Upper lobe of right lung (tissue), 1 donor: ENCODE results near the gene AMBP. TPM values are rescaled to one million over a fixed set of nuclear protein-coding genes. Genes with fewer than 3 reads are reported as not detected.

Experiments used
- ATAC-seq: fragments of 200-7000 bp; cut with Tn5 transposase; one replicate; pipeline ENCODE4 v1.9.1; 2020; ENCODE audit warnings: mild to moderate bottlenecking, moderate library complexity
- DNase-seq: peaks from one replicate; pipeline ENCODE4 v3.0.0-alpha.2; 2020
- H3K27ac ChIP-seq: fragments of 200-600 bp; one replicate; pipeline ENCODE4 v1.8.0; 2022
- H3K27me3 ChIP-seq: fragments of 200-600 bp; one replicate; pipeline ENCODE4 v1.8.0; 2022; ENCODE audit warnings: mild to moderate bottlenecking
- H3K36me3 ChIP-seq: fragments of 200-600 bp; one replicate; pipeline ENCODE4 v1.8.0; 2022
- H3K4me1 ChIP-seq: fragments of 200-600 bp; one replicate; pipeline ENCODE4 v1.8.0; 2022
- H3K4me3 ChIP-seq: fragments of 200-600 bp; one replicate; pipeline ENCODE4 v1.8.0; 2022; ENCODE audit warnings: mild to moderate bottlenecking
- H3K9me3 ChIP-seq: fragments of 200-600 bp; one replicate; pipeline ENCODE4 v1.8.0; 2022
- intact Hi-C: fragments of 100-400 bp; cut with DNase I; formaldehyde crosslinking; loops from one replicate; pipeline ENCODE4 v1.11.0; 2022
- total RNA-seq: library from RNA; stranded (reverse); fragmentation: NEBNext Ultra II Directional; extraction: Animal tissue kit (Norgen Biotek cat#: 25700); gene quantifications from one replicate; pipeline ENCODE4 v1.2.1, GENCODE V29; 2021
- TF ChIP-seq, protein P1 (sequence below): fragments of 200-600 bp; IDR thresholded peaks from one replicate; pipeline ENCODE4 v1.8.0; 2022; ENCODE audit warnings: antibody characterized with exemption
- donor health status: DM: no; HTN: yes; CAD: no; lungs with severe emphysema.

Gene AMBP
- total RNA-seq, 1 donor from 2014 or later = 0.67 TPM

DNA sequence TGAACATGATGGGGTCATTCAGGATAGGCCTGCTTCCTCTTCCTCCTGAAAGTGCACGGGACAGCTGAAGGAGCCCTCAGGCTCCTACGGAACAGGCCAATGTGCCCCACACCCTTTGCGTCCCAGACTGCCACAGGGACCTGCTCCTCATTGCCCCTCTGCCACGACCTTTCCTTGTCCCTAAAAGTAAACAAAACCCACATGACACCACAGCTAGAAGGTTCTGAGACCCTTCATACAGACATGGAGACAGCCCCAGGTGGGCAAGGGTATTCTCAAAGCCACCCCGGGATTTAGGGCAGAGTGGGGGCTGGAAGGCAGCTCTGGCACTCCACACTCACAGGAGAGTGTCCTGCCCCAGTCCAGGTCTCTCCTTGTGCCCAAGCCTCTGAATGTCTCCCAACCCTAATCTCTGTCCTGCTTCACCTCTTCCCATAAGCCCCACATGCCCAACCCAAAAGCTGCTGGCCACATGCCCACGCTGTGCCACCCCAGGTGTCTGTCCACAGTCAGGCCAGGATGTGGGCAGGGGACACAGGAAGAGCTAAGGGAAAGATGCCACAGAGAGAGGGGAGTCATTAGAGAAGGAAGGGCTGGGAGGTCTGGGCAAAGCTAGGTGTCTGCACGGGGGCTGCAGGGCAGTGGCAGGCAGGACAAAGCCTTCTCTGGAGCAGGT lies 800 bp downstream of the AMBP start:
- peak; percentile 58 for DNase-seq
- Histone ChIP-seq H3K27ac (no peak overlapping the region), H3K4me1 (peaks cover 7% of the 10 kb centered on the region), H3K27me3 (no peaks in the 10 kb centered on the region), H3K4me3 (no peak overlapping the region), H3K36me3 (no peaks in the 10 kb centered on the region), H3K9me3 (no peaks in the 10 kb centered on the region)
- ATAC-seq = no peak
- TF ChIP-seq, protein P1, sequence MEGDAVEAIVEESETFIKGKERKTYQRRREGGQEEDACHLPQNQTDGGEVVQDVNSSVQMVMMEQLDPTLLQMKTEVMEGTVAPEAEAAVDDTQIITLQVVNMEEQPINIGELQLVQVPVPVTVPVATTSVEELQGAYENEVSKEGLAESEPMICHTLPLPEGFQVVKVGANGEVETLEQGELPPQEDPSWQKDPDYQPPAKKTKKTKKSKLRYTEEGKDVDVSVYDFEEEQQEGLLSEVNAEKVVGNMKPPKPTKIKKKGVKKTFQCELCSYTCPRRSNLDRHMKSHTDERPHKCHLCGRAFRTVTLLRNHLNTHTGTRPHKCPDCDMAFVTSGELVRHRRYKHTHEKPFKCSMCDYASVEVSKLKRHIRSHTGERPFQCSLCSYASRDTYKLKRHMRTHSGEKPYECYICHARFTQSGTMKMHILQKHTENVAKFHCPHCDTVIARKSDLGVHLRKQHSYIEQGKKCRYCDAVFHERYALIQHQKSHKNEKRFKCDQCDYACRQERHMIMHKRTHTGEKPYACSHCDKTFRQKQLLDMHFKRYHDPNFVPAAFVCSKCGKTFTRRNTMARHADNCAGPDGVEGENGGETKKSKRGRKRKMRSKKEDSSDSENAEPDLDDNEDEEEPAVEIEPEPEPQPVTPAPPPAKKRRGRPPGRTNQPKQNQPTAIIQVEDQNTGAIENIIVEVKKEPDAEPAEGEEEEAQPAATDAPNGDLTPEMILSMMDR = no peak
- intact Hi-C loops = no loop called here

DNA sequence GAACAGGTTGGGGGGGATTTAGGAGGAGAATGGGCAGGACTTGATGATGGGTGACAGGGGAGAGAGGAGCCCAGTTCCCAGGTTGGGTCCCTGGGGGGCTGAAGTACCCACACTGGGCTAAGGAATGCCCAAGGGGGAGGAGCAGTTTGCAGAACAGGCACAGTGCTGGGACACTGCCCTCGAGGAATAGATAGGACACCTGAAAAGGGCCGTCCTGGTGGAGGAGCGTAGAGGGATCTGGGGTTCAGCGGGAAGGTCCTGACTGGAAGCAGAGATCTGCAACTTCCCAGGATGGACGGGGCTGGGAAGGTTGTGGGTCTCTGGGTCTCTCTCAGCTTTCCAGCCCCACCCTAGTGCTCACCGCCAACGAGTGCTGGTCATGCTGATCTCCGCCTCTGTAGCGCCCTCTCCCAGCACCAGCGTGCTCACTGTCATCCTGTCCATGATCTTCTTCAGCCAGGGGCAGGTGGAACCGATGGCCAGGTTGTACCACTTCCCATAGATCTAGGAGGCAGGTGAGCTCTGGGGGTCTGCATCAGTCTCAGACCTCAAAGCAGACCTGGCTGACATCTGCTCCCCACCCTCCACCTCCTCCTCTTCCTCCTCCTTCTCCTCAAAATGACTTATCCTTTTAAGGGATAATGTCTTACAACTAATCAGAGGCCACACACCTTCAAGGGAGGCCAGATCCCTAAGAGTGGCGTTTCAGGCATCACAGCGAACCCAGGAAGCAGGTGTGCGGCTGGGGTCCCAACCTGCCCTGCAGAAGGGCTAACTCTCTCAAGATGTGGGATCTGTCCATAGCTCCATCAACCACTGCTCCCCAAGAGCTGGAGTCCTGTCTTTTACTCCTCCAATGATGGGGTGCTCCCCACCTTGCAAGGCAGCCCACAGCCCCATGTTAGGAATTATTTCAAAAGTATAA lies 1.6 kb downstream of the AMBP start:
- peaks cover 12% of the 10 kb centered on the region for H3K4me1 ChIP-seq
- H3K27me3 ChIP-seq = no peaks in the 10 kb centered on the region
- TF ChIP-seq, protein P1 = no peak
- no peaks in the 10 kb centered on the region for H3K36me3 ChIP-seq
- no peaks in the 10 kb centered on the region for H3K9me3 ChIP-seq
- intact Hi-C loops = no loop called here
- no peak overlapping the region for H3K4me3 ChIP-seq
- ATAC-seq (no peak), DNase-seq (peak; percentile 46)
- H3K27ac ChIP-seq = no peak overlapping the region

DNA sequence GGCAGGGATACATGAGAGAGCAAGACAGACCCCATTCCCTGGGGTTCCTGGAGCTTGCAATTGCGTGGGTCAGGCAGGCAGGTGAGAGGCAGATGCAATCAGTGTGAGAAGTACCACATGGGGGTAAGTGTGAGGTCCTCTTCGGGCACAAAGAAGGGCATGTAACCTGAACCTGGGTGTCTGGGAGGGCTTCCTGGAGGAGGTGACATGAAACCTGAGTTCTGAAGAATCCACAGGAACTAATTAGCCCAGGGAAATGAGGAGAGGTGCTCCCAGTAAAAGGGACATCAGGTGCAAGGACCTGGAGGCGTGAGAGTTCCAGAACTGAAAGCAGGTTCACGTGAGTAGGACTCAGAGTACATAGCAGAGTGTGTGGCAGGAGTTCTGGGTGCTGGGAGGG lies 2.5 kb downstream of the AMBP start:
- Histone ChIP-seq H3K4me1 (peaks cover 10% of the 10 kb centered on the region), H3K27ac (no peak overlapping the region), H3K36me3 (no peaks in the 10 kb centered on the region), H3K4me3 (no peak overlapping the region), H3K27me3 (no peaks in the 10 kb centered on the region), H3K9me3 (no peaks in the 10 kb centered on the region)
- intact Hi-C loops = no loop called here
- ATAC-seq (no peak), DNase-seq (no peak)
- TF ChIP-seq, protein P1 = no peak

DNA sequence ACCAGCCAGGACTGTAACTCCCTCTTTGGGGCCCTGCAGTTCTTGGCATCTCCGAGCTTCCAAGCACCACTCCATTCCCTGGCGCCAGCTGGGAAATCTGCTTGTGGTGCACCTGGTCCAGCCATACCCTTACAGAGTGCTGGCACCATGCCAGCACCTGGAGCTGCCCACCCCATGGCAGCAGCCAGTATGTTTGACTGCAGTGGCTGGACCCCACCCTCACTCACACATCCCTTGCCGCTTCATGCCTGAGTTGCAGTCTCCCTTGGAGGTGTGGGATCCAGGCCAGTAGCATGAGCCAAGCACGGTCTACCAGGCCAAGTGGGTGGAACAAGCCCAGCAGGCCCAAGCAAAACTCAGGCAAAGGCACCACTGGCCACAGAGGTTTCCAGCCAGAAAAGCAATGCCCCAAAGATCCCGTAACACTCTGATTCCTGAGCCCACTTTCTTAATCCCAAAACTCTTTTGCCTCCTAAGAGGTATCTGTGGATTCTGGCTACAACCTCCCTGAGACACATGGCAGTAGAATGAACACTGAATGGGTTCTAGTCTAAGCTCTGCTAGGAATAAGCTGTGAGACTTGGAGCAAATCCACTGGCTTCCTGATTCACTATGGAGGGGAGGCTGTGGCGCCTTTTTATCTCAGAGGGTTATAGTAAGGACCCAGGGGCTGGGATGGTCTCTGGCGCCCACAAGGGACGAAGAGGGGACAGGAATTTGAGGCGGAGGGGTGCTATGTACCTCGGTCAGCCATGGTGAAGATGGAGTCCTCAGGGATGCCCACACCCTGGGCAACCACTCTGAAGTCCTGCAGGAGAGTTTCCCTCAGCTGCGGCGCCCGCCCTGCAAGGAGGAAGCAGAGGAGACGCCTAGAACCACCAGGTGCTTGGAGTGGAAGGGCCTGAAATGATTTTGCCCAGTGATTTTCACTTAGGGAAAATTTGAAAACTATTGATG lies 5.6 kb downstream of the AMBP start:
- intact Hi-C loops = no loop called here
- DNase-seq = peak; percentile 71
- no peaks in the 10 kb centered on the region for H3K27me3 ChIP-seq
- no peak overlapping the region for H3K4me3 ChIP-seq
- H3K36me3 ChIP-seq = no peaks in the 10 kb centered on the region
- peak; percentile 67 for ATAC-seq
- no peak overlapping the region for H3K27ac ChIP-seq
- H3K4me1 ChIP-seq = peaks cover 7% of the 10 kb centered on the region
- TF ChIP-seq, protein P1 = no peak
- H3K9me3 ChIP-seq = no peaks in the 10 kb centered on the region

DNA sequence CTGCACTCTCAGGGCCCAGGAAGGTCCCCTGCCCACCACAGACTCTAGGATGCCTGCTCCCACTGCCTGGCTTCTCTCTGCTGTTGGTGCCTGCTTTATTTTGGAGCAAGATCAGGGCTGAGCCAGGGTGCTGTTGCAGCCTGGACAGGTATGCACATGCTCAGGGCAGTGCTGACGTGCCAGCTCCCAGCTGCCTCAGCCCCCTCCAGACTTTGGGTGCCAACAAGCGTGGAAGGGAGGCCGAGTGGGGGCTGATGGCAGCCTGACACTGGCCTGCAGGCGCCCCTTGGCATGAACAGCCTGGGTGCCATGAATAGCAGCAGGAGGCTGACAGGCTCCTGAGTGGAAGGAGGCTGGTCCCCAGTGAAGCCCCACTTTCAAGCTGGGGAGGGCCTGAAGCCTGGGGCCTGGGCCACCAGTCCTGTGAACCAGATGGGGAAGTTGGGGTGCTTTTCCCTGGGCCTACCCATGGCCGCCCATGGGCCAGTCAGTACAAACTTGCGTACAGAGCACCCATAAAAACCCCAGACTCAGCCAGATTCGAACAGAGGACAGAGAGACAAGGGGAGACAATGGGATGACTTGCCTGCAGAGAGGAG lies 6.8 kb downstream of the AMBP start:
- H3K36me3 ChIP-seq = no peaks in the 10 kb centered on the region
- peaks cover 7% of the 10 kb centered on the region for H3K4me1 ChIP-seq
- ATAC-seq (no peak), DNase-seq (peak; percentile 48)
- H3K9me3 ChIP-seq = no peaks in the 10 kb centered on the region
- intact Hi-C loops = no loop called here
- no peaks in the 10 kb centered on the region for H3K27me3 ChIP-seq
- H3K27ac ChIP-seq = no peak overlapping the region
- no peak overlapping the region for H3K4me3 ChIP-seq
- TF ChIP-seq, protein P1 = no peak
